B cell (primary cell): ENCODE measurements around the gene BRD4.

Source experiments
- CTCF ChIP-seq: fragments of 200-600 bp; IDR thresholded peaks from one replicate; pipeline ENCODE4 v1.8.0; 2022; ENCODE audit warnings: antibody characterized with exemption, mild to moderate bottlenecking
- EZH2 ChIP-seq: IDR thresholded peaks from 2 replicates; pipeline ENCODE4 v1.6.1; 2012; ENCODE audit warnings: borderline replicate concordance, low read depth, mild to moderate bottlenecking, moderate library complexity, low read length; ENCODE audit not compliant: insufficient read depth, poor library complexity, severe bottlenecking

GRCh38 chr19:15236886-15237285 is 95.5 kb downstream of the BRD4 start:
- no peak for TF ChIP-seq CTCF
- TF ChIP-seq EZH2, result no peak
